ENCODE measurements around the gene TBPL1.
"Not testable (repeated sequence)": the region's sequence is repeated elsewhere in the genome, so short reads cannot be mapped to it uniquely, and the experiment has no call there.

Gene TBPL1

DNA sequence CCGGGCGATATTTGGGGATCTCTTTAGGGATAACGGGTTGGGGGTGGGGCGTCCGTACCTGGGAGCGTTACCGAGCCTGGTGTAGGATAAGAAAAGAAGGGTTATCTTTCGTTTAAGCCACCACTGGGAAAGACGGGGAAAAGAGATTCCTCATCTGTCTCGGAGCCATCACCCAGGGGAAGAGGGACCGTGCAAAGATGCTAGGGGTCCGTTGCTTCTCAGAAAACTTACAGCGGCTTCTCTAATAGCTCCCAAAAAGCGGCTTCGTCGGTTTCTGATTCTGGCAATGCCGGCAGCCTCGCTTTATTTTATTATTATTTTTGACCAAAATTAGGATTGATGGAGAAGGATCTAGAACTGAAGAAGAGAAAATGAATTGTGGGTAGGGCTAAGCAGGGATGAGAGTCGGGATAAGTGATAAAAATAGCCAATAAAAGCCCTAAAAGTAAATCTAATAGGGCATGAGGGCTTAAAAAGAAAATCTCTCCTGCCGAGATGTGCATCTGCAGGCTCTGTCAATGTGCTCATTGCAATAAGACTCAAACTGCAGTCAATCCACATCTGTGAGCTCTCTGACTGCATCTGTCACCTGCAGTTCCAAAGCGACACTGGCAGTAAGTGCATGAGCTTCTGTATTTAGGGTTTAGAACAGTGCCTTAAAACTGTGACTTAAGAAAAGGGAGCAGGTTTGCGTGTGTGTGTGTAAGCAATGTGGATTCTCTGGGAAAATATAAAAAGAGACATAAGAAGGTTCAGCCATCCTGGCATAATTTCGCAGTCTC, 801 bp downstream of the TBPL1 start:
- DNase-seq, result no peak

DNA sequence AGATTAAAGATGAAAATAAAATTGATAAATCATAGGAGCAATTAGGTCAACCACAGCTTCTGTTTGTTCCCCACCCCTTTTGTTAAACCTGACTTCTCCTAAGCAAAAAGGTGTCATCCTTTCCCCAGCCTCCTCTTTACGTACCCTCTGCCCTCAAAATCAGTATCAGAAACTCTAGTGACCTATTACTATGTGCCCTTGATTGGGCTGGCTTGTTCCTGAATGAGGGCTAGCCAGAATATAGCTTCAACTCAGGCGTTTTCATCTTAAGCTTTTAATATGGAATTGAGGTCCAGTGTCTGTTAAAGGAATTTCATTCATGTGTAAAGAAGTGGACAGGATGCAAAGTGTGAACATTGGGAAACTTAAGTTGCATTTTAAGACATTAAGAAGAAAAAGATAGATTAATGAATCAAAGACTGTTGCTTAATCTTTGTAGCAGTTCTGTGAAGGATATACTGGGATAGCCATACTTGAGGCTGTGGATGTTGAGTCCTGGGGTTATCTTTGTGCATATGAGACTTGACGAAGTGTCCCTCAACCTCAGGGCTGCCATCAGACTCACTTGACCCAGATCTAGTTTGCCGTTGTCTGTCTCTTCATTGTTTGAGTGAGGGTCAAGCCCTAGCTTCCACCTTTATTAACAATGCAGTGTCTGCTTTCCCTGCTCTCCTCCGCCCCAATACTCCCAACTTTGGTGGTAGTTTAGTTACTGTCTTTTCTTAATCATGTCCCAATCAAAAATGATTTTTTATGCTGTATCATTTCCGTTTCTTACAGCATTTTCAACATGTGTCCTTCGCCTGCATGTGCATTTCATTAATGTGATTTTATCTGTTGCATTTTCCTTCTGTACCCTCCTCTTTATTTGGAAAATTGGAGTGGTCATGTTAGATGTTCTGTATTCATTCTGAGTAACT, 1.9 kb downstream of the TBPL1 start:
- no peak for DNase-seq

DNA sequence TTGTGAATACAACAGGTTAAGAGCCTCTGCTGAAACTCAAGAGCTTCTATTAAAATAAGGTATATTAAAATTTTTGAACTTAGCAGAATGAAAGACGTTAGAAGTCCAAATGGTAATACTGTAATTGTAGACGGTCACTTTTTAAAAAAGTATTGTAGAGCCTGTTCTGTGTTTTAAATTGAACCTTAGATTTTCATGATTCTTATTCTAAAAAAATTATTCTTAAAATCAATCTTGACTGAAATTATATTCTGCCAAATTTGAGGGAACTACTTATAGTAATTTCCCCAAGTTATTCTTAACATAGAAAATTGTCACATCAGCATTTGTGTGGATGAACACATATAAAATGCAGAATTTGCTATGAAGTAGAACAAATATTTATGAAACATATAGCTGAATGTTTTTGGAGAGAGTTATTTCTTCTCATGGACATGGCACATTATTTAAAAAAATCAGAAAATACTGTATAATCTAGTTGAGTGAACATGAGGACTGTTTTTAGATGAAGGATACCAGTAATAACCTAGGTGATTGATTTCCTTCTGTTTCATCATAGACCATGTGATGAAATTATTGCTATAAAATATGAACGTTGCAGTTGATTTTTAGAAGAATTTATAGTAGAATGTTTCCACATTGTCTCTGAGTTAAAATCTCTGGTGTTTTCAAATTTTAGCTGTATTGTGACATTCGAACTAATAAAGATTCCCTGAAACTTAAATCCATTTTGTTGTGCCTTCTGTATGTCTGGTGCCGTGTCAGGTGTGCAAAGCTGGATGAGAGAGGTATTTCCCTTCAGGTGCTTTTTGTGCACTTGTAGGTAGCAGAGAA, 2.8 kb downstream of the TBPL1 start:
- DNase-seq, result no peak

DNA sequence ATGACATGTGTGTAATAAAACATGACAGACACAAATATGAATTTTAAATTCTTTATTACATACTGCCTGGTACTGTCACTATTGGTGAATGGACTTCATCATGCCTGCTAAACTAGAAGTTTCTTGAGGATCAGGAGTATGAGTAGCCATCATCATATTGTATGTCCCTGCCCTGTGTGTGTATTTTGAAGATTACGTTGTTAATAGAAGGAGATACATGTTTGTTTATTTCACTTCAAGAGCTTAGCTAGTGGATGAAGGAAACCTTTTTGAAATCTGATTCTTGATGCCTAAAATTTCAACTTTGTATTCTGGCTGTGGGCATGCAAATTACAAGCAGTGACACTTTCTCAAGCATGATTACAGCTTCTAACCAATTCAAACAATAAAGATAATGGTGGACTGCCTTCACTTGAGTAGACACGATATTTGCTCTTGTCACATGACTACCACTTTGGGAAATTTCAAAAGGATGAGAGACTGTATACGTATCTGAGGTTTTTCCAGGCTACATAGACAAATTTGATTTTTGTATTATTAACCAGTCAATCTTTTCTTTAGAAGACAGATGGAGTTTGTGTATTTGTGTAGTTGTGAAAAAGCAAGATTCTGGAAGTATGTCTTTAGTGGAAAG, 3.5 kb downstream of the TBPL1 start:
- no peak for DNase-seq

DNA sequence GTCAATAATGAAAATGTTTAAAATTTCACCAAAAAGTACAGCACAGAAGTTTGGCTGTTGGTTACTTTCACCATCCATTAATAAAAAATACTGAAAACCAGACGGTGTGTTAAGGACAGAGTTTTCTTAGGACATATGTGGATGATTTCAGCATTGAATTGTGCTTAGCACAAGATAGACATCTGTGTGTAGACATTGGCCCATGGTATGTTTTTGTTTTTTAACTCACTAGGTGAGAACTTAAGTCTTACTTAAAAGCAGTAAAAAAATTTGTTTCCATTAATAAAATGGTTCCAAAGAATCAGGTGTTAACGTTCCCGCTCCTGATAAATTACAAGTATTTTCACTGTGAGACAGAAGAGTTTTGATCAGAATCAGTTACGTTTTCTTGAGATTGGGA, 4.2 kb downstream of the TBPL1 start:
- no peak for DNase-seq

DNA sequence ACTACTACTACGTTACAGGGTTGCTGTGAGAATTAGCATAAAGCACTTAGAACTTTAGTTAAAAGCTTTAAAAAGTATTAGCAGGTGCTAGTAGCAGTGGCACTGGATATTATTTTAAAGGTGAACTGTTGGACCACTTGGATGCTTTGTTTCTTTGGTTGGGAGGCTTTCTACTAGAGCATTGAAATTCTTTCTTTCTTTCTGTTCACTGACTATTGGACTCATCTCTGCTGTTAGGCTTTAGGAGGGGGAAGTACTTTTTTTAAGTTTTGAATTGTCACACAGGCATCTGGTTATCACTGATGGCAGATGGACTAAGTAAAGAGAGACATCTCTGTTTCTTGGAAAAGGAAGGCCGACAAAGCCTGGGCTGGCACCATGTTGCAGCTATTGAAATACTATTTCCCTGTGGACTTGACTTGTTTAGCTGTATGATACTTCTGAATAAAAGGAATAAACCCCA, 4.8 kb downstream of the TBPL1 start:
- no peak for DNase-seq

DNA sequence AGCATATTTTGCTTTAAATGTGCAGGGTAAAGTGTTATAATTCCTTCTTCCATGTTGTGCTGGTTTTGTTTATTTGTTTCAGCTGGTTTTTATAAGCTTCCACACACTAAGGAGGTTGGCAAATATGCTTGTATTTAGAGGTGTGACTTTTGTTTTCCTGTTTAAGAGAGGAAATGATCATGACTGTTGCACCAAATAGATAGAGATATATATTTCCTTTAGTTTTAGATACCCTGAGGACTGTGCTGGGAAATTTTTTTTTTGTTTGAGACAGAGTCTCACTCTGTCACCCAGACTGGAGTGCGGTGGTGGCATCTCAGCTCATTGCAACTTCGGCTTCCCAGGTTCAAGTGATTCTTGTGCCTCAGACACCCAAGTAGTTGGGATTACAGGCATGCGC, 5.8 kb downstream of the TBPL1 start:
- DNase-seq, result no peak

DNA sequence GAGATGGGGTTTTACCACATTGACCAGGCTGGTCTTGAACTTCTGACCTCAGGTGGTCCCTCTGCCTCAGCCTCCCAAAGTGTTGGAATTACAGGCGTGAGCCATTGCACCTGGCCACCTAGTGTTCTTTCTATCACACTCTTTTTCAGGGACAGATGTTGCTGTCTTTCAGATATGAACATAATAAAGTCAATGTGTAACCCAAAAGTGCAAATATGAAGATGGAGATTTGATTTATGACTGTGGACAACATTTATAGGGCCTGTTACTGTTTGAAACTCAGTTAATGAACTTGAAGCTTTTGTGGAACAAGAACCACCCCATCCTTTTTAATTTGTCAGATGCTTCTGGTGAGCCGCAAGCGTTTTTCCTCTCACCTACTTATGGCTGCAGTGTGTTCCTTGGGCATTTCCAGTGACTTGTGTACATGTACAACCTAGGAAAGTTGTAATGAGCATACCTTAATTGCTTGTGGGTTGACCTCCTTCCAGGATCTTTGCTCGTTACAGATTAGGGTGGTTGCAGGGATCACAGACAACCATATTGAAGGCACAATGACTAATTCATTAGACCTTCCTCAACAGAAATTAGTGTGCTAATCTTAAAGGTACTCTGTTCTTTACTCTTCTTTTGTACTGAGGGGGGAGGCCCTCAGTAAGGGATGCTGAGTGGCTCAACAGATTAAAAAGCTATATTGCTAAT, 6.8 kb downstream of the TBPL1 start:
- DNase-seq, result no peak

DNA sequence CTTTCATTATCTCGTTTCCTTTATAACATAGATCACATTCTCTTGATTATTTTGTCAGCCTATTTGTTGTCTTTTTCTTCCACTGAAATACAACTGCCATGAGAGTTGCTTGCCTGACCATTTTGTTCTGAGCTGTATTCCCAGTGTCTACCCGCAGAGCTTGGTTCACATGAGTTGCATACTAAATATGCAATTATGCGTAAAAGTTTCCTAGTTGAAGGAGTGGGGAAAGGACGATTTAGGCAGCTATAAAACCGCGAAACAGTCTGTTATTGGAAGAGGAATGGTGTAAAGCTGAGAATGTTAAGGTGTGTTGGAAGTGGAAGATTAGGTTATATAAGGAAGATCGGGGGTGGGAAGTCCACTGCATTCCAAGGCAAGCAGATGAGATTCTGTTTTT, 8.8 kb downstream of the TBPL1 start:
- DNase-seq, result no peak

DNA sequence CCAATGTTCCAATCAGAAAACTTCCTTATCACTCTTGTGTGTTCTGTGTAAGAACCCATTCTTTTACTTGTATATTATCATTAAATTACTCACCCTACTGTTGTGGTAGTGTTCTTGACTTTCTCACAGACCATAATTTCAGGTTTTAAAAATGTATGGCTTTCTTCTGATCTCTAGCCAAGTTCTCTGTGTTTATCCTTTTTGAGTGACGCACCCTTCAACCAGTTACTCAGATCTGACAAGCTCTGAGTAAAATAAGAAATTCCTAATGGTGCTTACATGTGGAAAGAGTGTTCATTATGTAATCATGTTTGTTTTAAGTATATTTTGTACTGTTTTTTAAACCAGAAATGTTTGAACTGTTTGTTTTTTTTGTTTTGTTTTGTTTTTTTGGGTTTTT, 11.0 kb downstream of the TBPL1 start:
- DNase-seq, result no peak

DNA sequence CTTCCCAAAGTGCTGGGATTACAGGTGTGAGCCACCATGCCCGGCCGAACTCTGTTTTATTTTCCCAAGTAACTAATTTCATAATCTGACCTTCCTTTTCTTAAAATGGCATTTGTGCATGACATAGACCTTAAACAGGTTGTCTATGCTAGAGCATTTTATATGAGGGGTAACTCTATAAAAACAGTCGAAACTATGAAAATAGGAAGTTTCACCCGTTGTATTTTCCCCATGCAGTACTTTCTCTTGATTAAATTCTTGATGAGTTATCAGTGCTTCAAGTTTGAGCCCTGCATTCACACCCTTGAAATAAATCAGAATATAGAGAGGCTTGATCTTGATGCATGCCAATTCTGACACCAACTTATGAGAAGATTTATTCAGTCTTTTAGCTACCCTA, 11.7 kb downstream of the TBPL1 start:
- DNase-seq, result no peak

DNA sequence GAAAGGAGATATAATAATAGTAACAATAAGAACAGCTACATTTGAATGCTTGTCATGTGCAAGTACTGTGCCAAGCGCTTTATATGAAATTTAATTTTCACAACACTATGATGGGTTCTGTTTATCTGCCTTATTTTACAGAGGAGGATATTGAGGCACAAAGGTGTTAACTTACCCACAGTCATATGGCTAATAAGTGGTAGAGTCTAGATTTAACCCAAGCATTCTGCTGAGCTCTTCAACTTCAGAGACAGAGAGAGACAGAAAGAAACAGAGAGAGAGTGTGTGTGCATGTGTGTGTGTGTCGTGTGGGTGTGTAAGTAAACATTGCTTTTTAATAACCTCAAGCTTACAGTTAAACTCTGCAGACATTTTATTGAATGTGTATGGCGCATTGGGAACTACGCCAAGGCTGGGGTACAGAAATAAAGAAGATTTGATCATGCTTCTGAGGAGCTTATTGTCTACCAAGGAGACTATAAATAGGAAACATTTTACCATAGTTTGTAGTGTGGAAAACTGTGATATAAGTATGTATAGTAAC, 12.9 kb downstream of the TBPL1 start:
- DNase-seq, result no peak

DNA sequence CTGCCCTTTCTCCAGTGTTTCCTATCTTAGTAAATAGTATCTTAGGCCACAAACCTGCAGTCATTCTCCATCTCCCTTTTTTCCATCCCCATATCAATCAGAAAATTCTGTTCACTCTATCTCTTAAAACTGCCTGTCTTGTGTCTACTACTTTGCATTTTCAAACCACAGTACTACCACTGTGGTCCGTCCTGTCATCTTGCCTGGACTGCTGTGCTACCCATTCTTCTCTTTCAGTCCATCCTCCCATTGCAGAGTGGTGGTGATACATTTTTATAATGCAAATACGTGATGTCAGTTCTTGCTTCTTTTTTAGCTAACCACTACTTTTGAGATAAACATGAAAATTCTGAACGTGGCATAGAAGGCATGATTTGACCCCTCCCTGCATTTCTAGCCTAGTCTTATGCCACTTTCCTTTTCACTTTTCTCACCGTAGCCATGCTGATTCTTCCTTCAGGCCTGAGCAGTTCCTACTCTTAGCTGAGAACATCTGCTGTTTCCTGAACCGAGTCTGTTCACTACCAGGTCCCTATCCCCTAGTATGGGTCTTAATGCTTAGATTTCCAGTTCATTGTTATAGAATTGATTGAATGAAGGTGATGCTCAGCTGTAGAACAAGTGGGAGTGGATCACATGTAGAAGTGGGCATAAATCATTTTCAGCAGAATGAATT, 13.8 kb downstream of the TBPL1 start:
- no peak for DNase-seq

DNA sequence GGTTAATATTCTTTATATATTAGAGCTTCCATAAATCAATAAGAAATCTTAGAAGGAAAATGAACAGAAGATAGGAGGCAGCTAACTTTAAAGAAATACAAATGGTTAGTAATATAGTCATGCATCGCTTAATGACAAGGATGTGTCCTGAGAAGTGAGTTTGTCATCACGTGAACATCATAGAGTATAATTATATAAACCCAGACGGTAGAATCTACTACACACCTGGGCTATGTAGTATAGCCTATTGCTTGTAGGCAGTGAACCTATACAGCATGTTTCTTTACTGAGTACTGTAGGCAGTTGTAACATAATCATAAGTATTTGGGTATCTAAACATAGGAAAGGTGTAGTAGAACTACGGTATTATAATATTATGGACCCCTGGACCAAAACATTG, 14.3 kb downstream of the TBPL1 start:
- DNase-seq, result no peak

DNA sequence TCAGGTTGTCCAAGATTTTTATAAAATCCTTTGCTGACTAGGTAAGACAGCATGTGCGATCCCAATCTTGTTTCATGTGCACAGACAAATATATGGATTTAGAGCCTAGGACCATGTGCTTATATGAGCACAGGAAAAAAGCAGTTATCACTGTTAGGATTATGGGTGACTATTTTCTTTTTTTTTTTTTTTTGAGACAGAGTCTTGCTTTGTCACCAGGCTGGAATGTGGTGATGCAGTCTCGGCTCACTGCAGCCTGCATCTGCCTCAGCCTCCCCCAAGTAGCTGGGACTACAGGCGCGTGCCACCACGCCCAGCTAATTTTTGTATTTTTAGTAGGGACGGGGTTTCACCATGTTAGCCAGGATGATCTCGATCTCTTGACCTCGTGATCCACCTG, 14.8 kb downstream of the TBPL1 start:
- DNase-seq, result not testable (repeated sequence)

DNA sequence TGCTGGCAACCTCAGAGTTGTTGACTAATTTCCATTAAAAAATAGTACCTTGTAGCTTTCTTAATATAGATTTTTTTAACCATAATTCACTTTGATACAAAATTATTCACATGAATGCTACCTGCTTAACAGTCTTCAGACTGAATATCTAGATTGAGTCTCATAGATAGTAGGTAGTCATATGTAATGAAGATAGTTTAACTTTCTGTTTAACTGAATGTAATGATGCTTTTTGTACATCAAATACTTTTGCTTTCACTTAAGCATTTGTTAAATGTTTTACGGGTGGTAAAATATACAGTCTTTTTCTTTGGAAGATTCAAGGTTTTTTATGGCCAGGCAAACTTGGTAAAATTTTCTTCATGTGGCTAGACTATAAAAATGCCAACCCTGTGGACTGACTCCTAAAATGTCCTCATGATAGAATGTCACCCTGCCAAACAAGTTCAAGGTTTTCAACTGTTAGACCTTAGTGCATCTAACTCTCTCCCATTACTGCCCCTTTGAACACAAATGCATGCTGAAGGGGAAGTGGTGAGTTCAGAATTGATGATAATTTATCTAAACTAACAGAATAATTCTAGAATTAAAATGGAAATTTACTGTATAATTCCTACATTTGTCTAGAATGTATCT, 16.4 kb downstream of the TBPL1 start:
- no peak for DNase-seq

DNA sequence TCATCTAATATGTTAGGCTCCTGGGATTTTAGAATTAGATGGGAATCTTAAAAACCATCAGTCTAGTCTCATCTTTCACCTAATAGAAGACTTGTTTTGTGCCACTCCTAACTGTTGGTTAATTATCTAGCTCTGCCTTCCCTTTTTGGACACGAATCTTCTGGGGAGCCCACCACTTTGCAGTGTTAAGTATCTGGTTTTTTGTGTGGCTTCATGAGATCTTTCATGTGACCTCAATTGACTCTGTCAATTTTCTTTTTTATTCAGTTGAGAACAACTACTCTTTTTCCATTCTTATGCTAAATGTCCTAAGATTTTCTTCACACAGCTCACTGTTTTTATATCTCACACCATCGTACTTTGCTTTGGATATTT, 16.9 kb downstream of the TBPL1 start:
- no peak for DNase-seq

DNA sequence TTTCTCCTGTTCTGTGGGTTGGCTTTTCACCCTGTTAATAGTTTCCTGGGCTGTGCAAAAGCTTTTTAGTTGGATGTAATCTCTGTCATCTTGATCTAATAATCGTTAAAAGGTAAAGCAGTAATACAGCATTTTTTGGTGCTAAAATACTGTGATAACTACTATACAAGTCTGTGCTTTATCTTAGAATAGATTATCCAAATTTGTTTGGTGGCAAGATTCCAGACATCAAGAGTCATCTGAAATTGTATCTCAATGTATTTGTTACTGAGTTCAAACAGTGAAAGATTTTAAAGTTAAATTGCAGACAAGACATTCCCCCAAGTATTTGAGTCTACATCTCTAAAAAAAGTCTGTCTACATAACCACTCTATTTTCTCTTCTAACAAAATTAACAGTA, 18.8 kb downstream of the TBPL1 start:
- DNase-seq, result no peak

DNA sequence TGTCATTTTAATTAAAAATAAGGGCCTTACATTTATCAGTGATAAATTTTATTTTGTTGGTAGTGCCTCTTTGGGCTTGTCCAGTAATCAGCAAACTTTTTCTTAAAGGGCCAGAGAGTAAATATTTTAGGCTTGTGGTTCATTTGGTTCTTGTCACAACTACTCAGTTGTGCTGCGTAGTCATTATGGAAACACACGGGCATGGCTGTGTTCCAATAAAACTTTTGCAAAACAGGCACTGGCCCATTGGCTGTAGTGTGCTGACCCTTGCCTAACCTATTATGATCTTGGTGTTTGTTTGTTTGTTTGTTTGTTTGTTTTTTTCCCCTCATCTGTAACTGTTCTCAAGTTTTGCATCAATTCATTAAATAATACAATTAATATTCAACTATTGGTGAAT, 19.4 kb downstream of the TBPL1 start:
- no peak for DNase-seq
